Keratinocyte (primary cell): ENCODE data around the gene IFT52. TPM values are rescaled to one million over a fixed set of nuclear protein-coding genes. Genes with fewer than 3 reads are reported as not detected.

ENCODE experiments used
- DNase-seq: peaks from one replicate; pipeline ENCODE4 v3.0.0-alpha.2; 2011; ENCODE audit warnings: low read depth, missing footprints, low spot score
- FAIRE-seq: peaks from 2 replicates; lab custom pipeline; 2011; peaks lifted over from hg19 to GRCh38; lab: Jason Lieb, UNC
- H2AFZ ChIP-seq: 2 replicates; pipeline ENCODE4 v1.6.0; 2012; ENCODE audit warnings: low read length, control low read depth, inconsistent platforms; ENCODE audit not compliant: control insufficient read depth
- H3K27ac ChIP-seq: 2 replicates; pipeline ENCODE4 v1.5.1; 2011; ENCODE audit warnings: low read length; ENCODE audit not compliant: control insufficient read depth, insufficient read depth
- H3K27me3 ChIP-seq: 3 replicates; pipeline ENCODE4 v1.6.0; 2011; ENCODE audit warnings: low read length; ENCODE audit not compliant: control insufficient read depth, insufficient read depth; ENCODE audit errors: extremely low read depth
- H3K36me3 ChIP-seq, 2 experiments: 2 replicates in 1 of 2; 3 replicates in 1 of 2; pipeline ENCODE4 v1.5.1; 2011; ENCODE audit warnings: low read length in 2 of 2, mild to moderate bottlenecking in 1 of 2; ENCODE audit not compliant: control insufficient read depth in 2 of 2, insufficient read depth in 2 of 2; ENCODE audit errors: extremely low read depth in 1 of 2
- H3K4me1 ChIP-seq: 3 replicates; pipeline ENCODE4 v1.5.1; 2011; ENCODE audit warnings: low read length; ENCODE audit not compliant: control insufficient read depth, insufficient read depth; ENCODE audit errors: extremely low read depth
- H3K4me2 ChIP-seq: 3 replicates; pipeline ENCODE4 v1.6.0; 2011; ENCODE audit warnings: low read depth, low read length; ENCODE audit not compliant: control insufficient read depth, insufficient read depth; ENCODE audit errors: extremely low read depth
- H3K4me3 ChIP-seq, 3 experiments: fragments of 200-600 bp in 1 of 3; sonication (generic) in 1 of 3; 2 replicates in 2 of 3; 3 replicates in 1 of 3; pipeline ENCODE4 v1.5.1; 2011 to 2016; ENCODE audit warnings: low read length in 3 of 3, mild to moderate bottlenecking in 3 of 3, control low read depth in 2 of 3, inconsistent platforms in 1 of 3, low read depth in 1 of 3, mixed read lengths in 1 of 3, mixed run types in 1 of 3, moderate library complexity in 1 of 3; ENCODE audit not compliant: control insufficient read depth in 2 of 3, insufficient read depth in 2 of 3; ENCODE audit errors: extremely low read depth in 1 of 3
- H3K79me2 ChIP-seq: 2 replicates; pipeline ENCODE4 v1.6.0; 2012; ENCODE audit warnings: low read length; ENCODE audit not compliant: control insufficient read depth, insufficient read depth
- H3K9ac ChIP-seq: 3 replicates; pipeline ENCODE4 v1.6.0; 2011; ENCODE audit warnings: low read length; ENCODE audit not compliant: control insufficient read depth, insufficient read depth; ENCODE audit errors: extremely low read depth
- H3K9me1 ChIP-seq: 3 replicates; pipeline ENCODE4 v1.6.0; 2011; ENCODE audit warnings: low read length; ENCODE audit not compliant: control insufficient read depth, insufficient read depth; ENCODE audit errors: extremely low read depth
- H3K9me3 ChIP-seq: 2 replicates; pipeline ENCODE4 v1.5.1; 2012; ENCODE audit warnings: low read depth, low read length; ENCODE audit not compliant: control insufficient read depth
- H4K20me1 ChIP-seq: 3 replicates; pipeline ENCODE4 v1.6.0; 2011; ENCODE audit warnings: low read length; ENCODE audit not compliant: control insufficient read depth, insufficient read depth; ENCODE audit errors: extremely low read depth
- EZH2 ChIP-seq: IDR thresholded peaks from one replicate; pipeline ENCODE4 v1.6.1; 2012; ENCODE audit warnings: inconsistent platforms, mild to moderate bottlenecking, low read length, moderate library complexity
- dilution Hi-C: fragments of 300-500 bp; cut with MboI; formaldehyde crosslinking; loops from one replicate; pipeline ENCODE4 v1.7.0; 2020; ENCODE audit warnings: low sequenced_read_pairs; ENCODE audit not compliant: extremely low pct_ligation_motif_present
- polyA plus RNA-seq, 5 experiments: library from polyadenylated mRNA; depleted of rRNA in 3 of 5; stranded (reverse) in 3 of 5; stranded (forward) in 1 of 5; unstranded in 1 of 5; fragments of >200 nt; gene quantifications; 1 replicate in 1 of 5; 2 replicates in 3 of 5; 3 replicates in 1 of 5; pipeline versions ENCODE4 v1.2.1 to v1.2.3, GENCODE V29; 2011 to 2012; ENCODE audit warnings: missing spikeins in 2 of 5, low read depth in 1 of 5, low replicate concordance in 1 of 5
- TF ChIP-seq, protein P1 (sequence below), 3 experiments: IDR thresholded peaks in 1 of 3; conservative IDR thresholded peaks in 1 of 3; optimal IDR thresholded peaks in 1 of 3; 2 replicates in 2 of 3; 3 replicates in 1 of 3; pipeline versions ENCODE3 to v1.5.1; 2011; ENCODE audit warnings: low read length in 3 of 3, mild to moderate bottlenecking in 3 of 3, moderate library complexity in 2 of 3, control low read depth in 1 of 3, inconsistent platforms in 1 of 3; ENCODE audit not compliant: insufficient read depth in 2 of 3; ENCODE audit errors: extremely low read depth in 1 of 3

IFT52 gene
- polyA plus RNA-seq, 1 donor (not counting 4 experiments of a cell fraction or from before 2014, with no cell fraction given), result 22.8 TPM

DNA sequence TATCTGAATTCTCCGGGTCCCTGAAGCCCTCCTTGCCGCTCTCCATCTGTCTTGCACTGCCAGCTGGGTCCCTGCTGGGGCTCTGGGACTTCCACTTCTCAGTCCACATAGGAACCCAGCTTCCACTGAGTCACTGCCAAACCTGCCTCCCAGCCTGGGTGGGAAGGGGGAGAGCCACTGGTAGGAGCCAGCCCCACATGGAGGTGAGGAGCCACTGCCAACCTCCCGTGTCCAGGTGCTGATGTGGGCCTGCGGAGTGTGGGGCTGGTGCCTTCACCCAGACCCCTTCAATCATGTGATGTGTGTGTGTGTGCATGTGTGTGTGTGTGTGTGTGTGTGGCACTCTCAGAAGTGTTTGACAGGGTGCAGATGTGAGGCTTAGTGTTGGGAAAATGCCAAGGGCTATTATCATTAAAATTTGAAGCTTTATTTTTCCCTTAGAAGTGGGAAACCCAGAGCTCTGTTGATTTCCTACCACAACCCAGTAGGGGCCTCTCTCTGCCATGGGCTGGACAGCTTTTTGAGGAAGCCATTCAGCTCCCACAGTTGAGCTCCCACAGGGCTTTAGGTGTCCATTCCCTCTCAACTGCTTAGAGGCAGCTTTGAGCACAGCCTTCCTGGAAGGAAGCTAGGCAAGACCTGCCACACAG lies 41.2 kb upstream of the IFT52 start:
- no peak for DNase-seq
- Histone ChIP-seq H3K27ac (no peak overlapping the region), H3K9ac (no peak overlapping the region), H3K4me1 (no peaks in the 10 kb centered on the region), H2AFZ (no peak overlapping the region), H3K27me3 (no peaks in the 10 kb centered on the region), H3K36me3 (peaks cover 0 to 1% of the 10 kb centered on the region in 2 experiments), H3K4me2 (no peak overlapping the region), H3K4me3 (no peak overlapping the region), H3K79me2 (no peaks in the 10 kb centered on the region), H3K9me3 (no peaks in the 10 kb centered on the region), H3K9me1 (no peaks in the 10 kb centered on the region), H4K20me1 (no peaks in the 10 kb centered on the region)
- dilution Hi-C loops, result no loop called here
- TF ChIP-seq, protein P1, sequence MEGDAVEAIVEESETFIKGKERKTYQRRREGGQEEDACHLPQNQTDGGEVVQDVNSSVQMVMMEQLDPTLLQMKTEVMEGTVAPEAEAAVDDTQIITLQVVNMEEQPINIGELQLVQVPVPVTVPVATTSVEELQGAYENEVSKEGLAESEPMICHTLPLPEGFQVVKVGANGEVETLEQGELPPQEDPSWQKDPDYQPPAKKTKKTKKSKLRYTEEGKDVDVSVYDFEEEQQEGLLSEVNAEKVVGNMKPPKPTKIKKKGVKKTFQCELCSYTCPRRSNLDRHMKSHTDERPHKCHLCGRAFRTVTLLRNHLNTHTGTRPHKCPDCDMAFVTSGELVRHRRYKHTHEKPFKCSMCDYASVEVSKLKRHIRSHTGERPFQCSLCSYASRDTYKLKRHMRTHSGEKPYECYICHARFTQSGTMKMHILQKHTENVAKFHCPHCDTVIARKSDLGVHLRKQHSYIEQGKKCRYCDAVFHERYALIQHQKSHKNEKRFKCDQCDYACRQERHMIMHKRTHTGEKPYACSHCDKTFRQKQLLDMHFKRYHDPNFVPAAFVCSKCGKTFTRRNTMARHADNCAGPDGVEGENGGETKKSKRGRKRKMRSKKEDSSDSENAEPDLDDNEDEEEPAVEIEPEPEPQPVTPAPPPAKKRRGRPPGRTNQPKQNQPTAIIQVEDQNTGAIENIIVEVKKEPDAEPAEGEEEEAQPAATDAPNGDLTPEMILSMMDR (optimal IDR thresholded peaks at IDR 0.05 in 1 of 3, IDR thresholded peaks at IDR 0.05 in 1 of 3, conservative IDR thresholded peaks at IDR 0.05 in 1 of 3; ENCODE audit: extremely low read depth in 1 of 3, insufficient read depth in 2 of 3, low read length in 3 of 3), result no peak
- TF ChIP-seq EZH2, result no peak
- no peak for FAIRE-seq

DNA sequence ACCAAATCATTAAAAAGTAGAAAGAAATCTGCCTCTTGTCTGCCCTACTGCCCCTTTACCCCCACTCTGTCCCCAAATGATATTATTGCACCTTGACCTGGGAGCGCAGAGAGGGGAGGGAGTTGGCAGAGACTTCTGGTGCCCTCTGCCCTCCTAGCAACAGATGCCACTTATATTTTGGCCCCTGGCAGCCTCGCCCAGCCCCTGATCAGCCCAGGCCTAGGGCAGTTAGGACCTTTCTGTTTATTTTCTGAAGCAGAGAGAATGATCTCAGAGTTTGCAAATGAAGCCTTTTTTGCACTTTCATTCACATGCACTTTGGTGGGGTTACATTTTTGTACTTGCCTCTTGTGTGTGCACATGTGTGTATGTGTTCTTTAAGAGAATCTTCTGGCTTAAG lies 40.3 kb upstream of the IFT52 start:
- Histone ChIP-seq H3K36me3 (peaks cover 0 to 1% of the 10 kb centered on the region in 2 experiments), H3K27me3 (no peaks in the 10 kb centered on the region), H4K20me1 (no peaks in the 10 kb centered on the region), H3K9me3 (no peaks in the 10 kb centered on the region), H3K9me1 (no peaks in the 10 kb centered on the region), H3K4me2 (no peak overlapping the region), H3K79me2 (no peaks in the 10 kb centered on the region), H3K27ac (no peak overlapping the region), H2AFZ (no peak overlapping the region), H3K4me3 (no peak overlapping the region), H3K9ac (no peak overlapping the region), H3K4me1 (no peaks in the 10 kb centered on the region)
- FAIRE-seq (no peak), DNase-seq (no peak)
- TF ChIP-seq, protein P1 (optimal IDR thresholded peaks at IDR 0.05 in 1 of 3, IDR thresholded peaks at IDR 0.05 in 1 of 3, conservative IDR thresholded peaks at IDR 0.05 in 1 of 3; ENCODE audit: extremely low read depth in 1 of 3, insufficient read depth in 2 of 3, low read length in 3 of 3), result no peak
- no peak for TF ChIP-seq EZH2
- dilution Hi-C loops, result no loop called here
